Measurements from ENCODE around the gene ICE2. TPM values are rescaled to one million over a fixed set of nuclear protein-coding genes. Genes with fewer than 3 reads are reported as not detected.

The ICE2 gene
- total RNA-seq, 1 donor from 2014 or later, result 51.0 TPM

DNA sequence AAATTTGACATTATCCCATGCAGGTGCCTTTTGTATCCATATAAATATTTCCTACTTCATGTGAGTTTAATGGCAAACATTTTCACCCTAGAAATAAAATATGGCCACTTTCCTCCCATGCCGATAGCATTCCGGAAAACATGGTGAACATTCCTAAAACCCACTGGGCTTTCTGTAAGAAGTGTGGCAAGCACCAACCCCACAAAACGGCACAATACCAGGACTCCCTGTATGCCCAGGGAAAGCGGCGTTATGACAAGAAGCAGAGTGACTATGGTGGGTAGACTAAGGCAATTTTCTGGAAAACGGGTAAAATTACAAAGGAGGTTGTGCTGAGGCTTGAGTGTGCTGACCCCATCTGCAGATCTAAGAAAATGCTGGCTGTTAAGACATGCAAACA is 88.7 kb downstream of the ICE2 start:
- no peak for DNase-seq (ENCODE audit: low spot score)

DNA sequence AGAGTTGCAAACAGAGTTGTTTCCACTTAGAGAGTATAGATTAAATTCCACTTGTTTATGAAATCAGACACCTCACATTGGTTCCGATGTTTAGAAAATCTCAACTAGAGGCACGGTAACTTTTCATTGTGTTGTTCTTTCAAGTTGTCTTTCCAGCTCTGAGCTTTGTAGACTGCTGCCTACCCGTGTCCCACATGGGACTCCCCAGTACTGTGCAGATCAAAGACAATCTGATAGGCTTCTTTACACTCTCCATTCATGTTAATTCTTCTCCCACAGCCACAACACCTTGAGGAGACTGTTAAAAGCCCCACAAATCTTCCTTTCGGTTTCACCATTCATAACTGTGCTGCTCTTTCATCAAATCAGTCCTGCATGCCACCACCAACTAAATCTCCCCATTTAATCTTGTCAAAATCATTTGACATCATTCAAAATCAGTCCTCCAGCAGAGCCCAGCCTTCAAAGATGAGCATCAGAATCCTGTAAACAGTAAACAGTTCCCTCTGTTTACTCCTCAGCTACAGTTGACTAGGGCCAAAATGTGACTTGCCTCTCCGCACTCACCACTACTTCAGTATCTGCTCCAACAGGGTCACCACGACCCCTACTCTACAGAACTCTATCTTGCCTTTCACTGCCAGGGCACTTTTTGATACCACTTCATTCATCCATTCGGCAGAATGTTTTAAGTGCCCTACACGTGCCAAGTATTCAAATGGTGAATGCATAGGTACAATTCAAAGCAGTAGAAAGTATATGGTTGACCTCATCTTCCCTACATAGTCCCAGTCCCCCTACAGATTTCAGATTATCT is 89.5 kb downstream of the ICE2 start:
- no peak for DNase-seq (ENCODE audit: low spot score)

DNA sequence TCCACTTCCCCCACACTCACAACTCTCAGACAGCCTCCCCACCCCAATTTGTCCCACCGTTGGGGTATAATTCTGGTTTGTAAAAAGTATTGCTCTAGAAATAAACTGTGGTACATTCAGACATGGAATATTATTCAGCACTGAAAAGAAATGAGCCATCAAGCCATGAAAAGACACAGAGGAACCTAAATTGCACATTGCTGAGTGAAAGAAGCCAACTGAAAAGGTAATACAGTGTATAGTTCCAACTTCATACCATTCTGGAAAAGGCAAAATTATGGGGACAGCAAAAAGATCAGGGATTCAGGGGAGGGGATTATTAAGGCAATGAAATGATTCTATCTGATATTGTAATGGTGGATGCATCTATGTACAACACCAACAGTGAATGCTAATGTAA is 91.6 kb downstream of the ICE2 start:
- DNase-seq (ENCODE audit: low spot score), result no peak

DNA sequence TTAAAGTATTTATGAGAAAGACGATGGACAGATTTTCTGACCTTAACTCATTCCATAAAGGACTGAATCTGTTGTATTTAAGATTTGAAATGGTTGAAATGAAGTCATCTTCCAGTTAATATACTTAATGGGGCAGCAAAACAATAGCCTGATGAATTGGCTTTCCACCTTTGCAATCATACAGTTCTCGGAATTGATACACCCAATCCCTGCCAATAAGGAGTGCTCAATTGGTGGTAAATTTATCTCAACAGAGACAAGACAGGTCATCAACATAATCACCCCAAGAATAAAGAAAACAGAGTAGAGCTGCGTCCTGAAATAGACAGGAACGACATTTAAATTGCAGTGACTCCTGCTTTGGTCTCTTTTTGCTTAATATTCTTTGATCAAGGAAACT is 92.3 kb downstream of the ICE2 start:
- DNase-seq (ENCODE audit: low spot score), result no peak

DNA sequence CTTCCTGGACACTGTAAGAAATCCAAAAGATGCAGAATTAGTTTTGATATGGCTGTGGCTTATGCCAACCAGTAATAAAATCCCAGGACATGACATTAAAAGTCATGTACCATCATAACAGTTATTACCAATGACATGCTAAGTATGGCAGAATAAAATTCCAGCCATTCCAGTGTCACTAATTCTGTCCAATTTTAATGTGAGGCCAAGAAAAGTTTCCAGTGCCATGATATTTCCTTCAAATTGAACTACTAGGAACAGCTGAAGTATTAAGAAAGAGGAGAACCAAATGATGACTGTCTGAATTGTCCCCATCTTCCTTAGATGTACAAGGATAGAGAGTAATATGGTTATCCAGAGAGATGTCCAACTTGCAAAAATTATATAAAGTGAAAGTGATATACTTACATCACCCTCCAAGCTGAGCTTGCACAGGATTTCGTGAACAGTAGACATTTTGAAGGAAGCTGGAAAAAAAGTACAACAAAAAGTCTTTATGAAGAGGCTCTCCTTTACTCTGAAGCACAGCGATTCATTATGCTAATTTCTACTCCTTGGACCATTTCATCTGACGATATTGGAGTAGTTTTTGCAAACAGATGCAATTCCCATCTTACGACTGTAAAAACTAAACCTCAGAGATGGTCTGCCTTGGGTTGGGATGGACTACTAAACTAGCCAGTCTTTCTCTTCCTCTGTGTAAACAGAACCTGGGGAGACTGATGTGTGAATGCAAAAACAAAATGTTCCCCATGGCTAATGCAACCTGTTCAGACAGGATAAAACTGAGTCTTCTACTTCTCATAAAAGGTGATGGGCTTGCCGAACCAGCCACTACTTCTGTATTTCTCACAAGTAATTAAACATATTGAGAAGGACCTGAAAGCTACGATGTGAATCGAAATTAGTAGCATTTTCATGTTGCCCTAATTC is 93.1 kb downstream of the ICE2 start:
- DNase-seq (ENCODE audit: low spot score), result no peak

DNA sequence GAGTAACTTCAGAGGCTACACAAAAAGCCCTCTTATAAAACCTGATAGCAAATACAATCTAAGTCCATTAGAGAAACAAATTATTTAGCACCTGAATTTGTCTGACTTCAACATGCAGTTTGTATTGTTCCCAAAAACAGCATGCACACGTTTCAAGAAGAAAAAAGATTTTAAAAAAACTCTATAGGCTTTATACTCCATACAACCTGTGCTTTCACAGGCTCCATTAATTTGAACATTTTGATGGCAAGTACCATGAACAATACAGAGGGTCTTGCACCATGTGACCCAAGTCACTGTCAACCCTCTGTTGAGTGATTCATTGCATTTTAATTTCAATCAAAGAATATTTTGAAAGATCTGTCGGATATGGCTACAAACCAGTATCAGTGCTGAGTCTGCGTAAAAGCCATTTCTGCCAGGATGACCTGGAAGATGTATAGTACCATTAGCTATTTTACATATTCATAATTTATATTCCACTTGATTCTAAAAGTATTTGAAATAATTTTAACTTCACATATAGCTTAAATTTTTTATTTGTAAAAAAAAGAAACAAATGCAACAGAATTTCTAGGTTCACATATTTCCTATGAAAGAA is 94.3 kb downstream of the ICE2 start:
- no peak for DNase-seq (ENCODE audit: low spot score)

DNA sequence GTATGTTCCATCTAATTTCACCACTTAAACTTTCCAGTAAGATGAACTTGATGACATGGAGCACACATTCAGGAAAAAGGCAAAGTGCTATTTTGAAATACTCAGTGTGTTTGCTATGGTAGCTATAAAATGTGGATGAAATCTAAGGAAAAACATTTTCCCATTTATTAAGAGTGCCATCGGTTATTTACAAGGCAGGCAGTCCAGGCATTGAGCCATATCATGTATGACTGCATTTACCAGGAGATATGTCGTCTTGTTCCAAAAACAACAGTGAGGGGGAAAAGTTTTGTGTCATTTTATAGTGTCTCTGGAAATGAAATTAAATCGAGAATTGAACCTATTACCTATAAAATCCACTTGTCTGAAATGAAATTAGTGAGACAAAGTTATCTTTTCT is 94.9 kb downstream of the ICE2 start:
- no peak for DNase-seq (ENCODE audit: low spot score)

DNA sequence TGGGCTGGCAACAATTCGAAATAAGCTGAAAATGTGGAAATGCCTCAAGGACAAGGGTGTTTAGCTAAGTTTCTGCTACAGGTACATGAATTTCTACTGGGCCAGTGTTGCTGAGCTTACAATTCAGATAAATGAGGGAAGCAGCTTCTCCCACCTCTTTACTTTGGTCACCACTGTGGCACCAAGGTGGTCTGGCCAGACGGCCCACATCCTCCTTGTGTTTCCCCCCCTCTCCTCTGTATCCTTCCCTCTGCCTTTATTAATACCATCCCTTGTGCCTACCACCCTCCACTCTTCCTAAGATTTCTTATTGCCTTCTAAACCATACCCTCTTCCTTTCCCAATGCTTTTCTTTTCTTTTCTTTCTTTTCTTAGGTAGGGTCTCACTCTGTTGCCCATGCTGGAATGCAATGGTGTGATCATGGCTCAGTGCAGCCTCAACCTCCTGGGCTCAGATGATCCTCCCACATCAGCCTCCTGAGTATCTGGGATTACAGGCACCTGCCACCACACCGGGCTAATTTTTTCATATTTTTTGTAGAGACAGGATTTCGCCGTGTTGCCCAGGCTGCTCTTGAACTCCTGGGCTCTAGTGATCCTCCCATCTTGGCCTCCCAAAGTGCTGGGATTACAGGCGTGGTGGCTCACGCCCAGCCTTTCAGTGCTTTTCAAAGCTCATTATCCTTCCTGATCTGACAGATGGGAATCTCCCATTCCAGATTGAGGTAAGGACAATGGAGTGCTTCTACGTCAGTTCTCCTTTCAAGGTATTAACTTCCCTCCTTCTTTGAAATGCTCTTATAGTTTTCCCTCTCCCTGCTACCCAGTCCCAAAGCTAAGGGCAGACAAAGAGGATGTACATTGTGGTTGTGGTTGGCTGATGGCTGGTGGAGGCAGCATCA is 95.9 kb downstream of the ICE2 start:
- DNase-seq (ENCODE audit: low spot score), result no peak

DNA sequence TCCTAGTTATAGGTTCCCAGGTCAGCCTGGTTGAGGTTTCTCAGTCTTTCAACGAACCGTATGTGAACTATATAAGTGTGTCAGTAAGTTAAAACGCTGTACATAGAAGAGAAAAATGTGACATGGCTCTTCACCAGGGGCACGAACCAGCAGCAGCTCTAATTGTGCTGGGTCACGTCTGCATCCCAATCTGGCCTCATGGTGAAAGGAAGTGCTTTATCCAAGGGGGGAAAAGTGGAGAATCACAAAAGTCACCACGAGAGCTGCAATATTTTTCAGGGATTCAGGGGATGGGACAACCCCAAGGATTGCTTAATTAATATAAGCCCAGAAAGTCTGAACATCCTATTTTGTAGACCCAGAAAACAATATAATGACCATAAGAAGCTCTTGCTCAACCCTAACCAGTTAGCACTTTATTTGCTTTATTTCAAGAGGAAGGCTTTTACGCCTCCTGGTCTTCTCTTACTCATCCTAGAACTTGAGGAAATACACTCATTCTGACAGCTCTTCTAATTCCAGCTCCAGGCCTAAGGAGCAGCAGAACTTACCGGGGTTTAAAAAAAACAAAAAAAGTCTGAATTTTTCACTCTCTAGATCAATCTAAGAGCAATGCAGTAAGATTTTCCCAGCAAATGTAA is 97.7 kb downstream of the ICE2 start:
- no peak for DNase-seq (ENCODE audit: low spot score)

DNA sequence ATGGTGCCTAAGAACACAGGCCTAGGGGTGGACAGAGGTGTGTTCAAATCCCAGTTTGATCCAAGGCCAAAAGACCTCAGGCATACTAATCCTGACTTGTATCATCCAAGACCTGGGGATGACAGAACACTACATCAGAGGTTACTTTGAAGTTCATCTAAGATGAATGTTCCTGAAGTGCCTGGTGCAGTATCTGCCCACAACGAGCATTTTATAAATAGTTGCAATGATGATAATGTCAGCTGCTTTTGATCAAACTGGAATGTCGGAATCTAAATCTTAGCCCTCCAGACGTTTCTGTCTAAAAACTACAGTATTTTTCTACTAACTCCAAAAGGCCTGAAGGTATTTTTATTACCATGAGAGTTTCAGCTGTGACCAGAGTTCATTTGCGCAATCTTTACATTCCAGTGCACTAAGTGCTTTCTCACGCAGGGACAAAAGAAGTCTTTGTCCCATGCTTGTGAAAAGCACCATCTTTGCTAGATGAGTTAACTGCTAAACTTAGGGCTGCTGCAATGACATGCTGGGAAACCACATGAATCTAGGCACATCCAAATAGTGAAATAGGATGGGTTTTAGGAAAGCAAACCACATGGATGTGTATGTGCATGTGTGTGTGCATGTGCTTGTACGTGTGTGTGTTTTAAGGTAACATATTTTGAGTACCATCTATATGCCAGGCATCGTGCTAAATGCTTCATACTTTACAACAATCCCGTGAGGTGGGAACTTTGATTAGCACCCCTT is 99.2 kb downstream of the ICE2 start:
- DNase-seq (ENCODE audit: low spot score), result peak; percentile 94

DNA sequence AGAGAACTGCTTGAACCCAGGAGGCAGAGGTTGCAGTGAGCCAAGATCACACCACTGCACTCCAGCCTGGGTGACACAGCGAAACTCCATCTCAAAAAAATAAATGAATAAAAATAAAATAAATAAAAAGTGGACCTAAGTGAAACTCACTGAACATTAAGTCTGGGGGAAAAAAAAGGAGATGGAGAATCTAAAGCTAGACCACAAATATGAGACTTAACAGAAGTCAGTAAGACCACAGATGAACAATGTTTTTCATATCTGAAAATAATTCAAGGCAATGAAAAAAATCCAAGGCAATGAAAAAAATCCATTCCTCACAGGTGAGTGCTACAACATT is 99.8 kb downstream of the ICE2 start:
- DNase-seq (ENCODE audit: low spot score), result no peak

DNA sequence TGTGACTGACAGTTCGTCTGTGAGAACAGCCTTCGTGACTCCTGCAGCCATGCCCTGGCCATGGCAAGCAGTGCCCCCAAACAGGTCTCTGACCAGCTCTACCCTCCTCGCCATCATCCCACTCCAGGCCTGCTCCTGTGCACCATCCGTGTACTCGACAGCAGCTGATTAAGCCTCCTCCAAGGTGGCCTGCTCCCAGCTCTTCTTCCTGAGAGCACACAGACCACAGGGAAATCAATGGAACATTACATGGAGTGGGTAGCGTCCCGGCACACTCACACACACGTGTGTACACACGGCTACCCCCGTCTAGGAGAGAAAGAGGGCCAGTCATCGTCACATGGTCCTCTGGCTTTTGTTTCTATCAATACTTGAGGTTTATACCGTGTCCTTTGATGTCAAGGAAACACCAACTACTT is 102.3 kb downstream of the ICE2 start:
- DNase-seq (ENCODE audit: low spot score), result no peak

DNA sequence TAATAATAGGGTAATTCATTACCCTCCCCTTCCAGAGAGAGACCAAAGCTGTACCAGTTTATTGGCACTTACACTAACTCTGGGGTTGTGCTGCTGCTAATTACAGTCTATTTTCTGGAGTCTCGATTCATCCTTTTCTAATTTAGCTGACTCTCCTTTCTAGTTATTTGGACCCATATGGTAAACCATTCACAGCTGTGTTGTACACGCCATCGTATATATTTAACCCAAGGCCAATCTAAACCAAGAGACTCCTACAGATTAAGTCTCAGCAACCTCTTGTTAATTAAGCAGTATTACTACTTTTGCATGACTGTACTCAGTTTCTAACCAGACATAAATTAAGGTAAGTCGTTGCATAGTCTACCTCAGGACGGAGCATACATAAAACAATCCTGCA is 103.6 kb downstream of the ICE2 start:
- DNase-seq (ENCODE audit: low spot score), result no peak

DNA sequence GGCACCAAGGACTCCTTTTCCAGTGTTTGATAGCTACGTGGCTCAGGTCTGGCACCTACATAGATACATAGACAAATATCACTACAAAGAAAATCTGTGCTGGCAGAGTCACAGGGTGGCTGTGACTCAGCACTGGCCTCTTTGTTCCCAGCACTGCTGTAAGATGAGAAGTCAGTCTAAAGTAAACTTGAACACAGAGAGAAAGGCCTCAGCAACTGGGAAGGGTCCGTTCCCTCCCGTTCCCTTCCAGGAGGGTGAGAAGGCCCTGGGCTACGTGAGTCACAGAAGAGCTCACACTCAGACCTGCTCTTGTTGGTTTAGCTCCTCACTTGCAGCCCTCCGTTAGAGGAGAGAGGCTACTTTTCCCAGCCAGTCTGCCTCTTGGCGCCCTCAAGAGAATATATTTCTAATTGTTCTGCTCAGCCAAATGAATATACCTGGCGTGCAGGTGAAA is 104.3 kb downstream of the ICE2 start:
- peak; percentile 75 for DNase-seq (ENCODE audit: low spot score)

DNA sequence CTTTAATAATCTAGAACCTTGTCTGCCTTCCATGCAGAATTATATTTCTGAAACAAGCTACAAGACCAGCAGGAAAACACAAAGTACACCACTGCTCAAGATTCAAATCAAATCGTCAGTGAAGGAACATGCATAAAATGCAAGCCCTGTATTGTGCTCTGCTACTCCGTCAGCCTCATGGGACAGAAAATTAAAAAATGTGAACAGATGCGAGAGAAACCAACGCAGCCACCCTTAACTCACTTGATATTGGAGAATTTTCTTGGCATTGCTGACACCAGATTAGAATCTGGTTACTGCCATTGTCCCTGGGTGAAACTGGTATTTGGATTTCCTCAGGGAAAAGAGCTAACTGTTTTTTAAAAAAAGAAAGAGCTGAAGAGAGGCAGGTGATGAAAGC is 104.7 kb downstream of the ICE2 start:
- DNase-seq (ENCODE audit: low spot score), result no peak

DNA sequence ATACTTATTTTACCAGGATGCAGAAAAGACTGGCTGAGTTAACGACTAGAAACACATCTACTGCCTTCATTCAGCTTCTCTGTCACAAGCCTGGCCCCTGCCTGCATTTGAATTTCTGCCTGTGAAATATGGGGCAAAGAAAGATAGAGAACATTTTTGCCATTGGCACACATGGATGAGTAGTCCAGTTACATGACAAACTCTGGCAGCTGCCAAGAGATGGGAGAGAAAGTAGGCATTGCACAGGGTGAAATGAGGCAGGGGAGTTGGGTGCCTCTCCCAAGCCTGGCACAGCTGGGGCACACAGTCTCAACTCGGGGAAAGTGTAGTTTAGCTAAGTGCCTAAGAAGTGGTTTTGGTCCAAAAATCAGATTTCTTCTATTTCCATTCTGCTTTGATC is 105.2 kb downstream of the ICE2 start:
- no peak for DNase-seq (ENCODE audit: low spot score)

DNA sequence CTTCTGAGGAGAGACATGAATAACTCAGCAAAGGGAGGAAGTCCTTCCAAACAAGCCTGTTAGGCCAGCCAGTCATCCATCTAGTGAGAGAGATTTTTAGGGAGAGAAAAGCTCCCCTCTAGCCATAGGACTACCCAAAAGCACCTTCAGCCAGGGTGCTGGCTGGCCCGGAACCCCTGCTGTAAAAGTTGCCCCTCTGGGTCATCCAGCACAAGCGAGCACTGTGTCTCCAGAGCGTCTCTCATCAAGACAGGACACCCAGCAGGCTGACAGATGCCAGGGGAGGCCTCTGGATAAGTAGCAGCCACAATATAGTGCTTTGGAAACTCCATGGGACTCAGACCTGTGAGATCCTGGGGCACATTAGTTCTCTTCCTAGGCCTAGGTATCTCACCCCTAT is 105.6 kb downstream of the ICE2 start:
- no peak for DNase-seq (ENCODE audit: low spot score)

DNA sequence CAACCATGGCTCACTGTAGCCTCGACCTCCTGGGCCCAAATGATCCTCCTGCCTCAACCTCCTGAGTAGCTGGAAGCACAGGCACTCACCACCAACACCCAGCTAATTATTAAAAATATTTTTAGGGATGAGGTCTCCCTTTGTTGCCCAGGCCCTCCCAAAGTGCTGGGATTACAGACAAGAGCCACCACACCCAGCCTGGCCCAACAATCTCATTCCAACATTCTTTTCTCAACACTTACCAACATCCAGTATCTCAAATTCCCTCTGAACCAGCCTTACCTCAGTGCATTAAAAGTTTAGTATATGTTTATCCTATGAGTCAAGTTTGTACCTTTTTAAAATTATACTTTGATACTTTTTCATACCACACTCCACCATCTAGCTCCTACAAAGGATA is 106.2 kb downstream of the ICE2 start:
- DNase-seq (ENCODE audit: low spot score), result no peak

DNA sequence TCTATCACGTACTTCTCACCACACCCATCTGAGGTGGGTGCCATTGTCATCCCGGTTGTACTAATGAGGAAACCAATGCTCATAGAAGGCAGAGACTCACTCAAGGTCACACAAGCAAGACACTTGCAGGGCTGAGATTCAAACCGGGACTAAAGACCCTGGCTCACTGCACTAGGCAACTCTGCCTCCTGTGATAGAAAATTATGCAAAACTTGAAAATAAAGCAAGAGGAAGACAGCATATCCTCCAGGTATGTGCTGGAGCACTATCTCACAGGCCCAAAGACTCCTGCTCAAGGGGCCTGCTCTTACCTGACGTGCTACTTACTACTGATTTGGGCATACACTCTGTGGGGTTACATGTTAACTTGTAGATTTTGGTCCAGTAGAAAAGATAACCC is 106.7 kb downstream of the ICE2 start:
- no peak for DNase-seq (ENCODE audit: low spot score)

All from umbilical cord (tissue), 2 donors.